WTC11 (cell line): Measurements from ENCODE around the gene TDRD9.

Source experiments
- CTCF ChIP-seq: fragments of 200-600 bp; IDR thresholded peaks from 2 replicates; pipeline ENCODE4 v1.8.0; 2022; ENCODE audit warnings: antibody characterized with exemption
- ESRRA ChIP-seq: sonication (generic); formaldehyde crosslinking; IDR thresholded peaks from 2 replicates; pipeline ENCODE4 v1.8.1; 2022; ENCODE audit warnings: mild to moderate bottlenecking, missing genetic modification reagents, borderline replicate concordance
- GABPB1 ChIP-seq: sonication (generic); formaldehyde crosslinking; IDR thresholded peaks from 2 replicates; pipeline ENCODE4 v1.8.1; 2023; ENCODE audit warnings: mild to moderate bottlenecking, missing genetic modification reagents
- SMAD3 ChIP-seq: sonication (generic); formaldehyde crosslinking; IDR thresholded peaks from 2 replicates; pipeline ENCODE4 v1.8.0; 2022; ENCODE audit warnings: missing genetic modification reagents, mild to moderate bottlenecking, borderline replicate concordance
- USF2 ChIP-seq: sonication (generic); formaldehyde crosslinking; IDR thresholded peaks from 2 replicates; pipeline ENCODE4 v1.8.1; 2023; ENCODE audit warnings: mild to moderate bottlenecking, missing genetic modification reagents, moderate library complexity
- TF ChIP-seq, protein P1 (sequence below): sonication (generic); formaldehyde crosslinking; IDR thresholded peaks from 2 replicates; pipeline ENCODE4 v1.8.1; 2023; ENCODE audit warnings: mild to moderate bottlenecking, missing genetic modification reagents
- TF ChIP-seq, protein P2 (sequence below): sonication (generic); formaldehyde crosslinking; IDR thresholded peaks from 2 replicates; pipeline ENCODE4 v1.8.1; 2022; ENCODE audit warnings: low read depth, missing genetic modification reagents, borderline replicate concordance

- no peak for TF ChIP-seq ESRRA
- TF ChIP-seq USF2 (CRISPR knock-in tag): no peak
- TF ChIP-seq, protein P1, sequence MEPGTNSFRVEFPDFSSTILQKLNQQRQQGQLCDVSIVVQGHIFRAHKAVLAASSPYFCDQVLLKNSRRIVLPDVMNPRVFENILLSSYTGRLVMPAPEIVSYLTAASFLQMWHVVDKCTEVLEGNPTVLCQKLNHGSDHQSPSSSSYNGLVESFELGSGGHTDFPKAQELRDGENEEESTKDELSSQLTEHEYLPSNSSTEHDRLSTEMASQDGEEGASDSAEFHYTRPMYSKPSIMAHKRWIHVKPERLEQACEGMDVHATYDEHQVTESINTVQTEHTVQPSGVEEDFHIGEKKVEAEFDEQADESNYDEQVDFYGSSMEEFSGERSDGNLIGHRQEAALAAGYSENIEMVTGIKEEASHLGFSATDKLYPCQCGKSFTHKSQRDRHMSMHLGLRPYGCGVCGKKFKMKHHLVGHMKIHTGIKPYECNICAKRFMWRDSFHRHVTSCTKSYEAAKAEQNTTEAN (CRISPR knock-in tag): no peak
- no peak for TF ChIP-seq CTCF
- no peak for TF ChIP-seq GABPB1 (CRISPR knock-in tag)
- TF ChIP-seq, protein P2, sequence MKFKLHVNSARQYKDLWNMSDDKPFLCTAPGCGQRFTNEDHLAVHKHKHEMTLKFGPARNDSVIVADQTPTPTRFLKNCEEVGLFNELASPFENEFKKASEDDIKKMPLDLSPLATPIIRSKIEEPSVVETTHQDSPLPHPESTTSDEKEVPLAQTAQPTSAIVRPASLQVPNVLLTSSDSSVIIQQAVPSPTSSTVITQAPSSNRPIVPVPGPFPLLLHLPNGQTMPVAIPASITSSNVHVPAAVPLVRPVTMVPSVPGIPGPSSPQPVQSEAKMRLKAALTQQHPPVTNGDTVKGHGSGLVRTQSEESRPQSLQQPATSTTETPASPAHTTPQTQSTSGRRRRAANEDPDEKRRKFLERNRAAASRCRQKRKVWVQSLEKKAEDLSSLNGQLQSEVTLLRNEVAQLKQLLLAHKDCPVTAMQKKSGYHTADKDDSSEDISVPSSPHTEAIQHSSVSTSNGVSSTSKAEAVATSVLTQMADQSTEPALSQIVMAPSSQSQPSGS (CRISPR knock-in tag): no peak
- TF ChIP-seq SMAD3: no peak
These were observed 108.8 kb downstream of the TDRD9 start for GRCh38 chr14:104037074-104037473.
